Common myeloid progenitor, CD34-positive (primary cell): ENCODE measurements around the gene BMAL1.

Experiments used
- CTCF ChIA-PET: fragments of 350-600 bp; sonication (Branson Sonifier 250); formaldehyde crosslinking; loops from one replicate; lab custom pipeline; 2021; ENCODE audit warnings: antibody characterized with exemption; lab: Charles Lee
- POLR2A ChIA-PET: fragments of 350-600 bp; sonication (Branson Sonifier 250); formaldehyde crosslinking; loops from one replicate; lab custom pipeline; 2021; ENCODE audit warnings: antibody characterized with exemption; lab: Charles Lee
- DNase-seq, 3 donors: peaks; one replicate each; pipeline versions ENCODE4 v3.0.0 to v3.0.0-alpha.2; 2013
- H3K27ac ChIP-seq, 2 experiments: 1 replicate in 1 of 2; 2 replicates in 1 of 2; pipeline ENCODE4 v1.7.0; 2013; ENCODE audit warnings: inconsistent platforms in 2 of 2, low read length in 2 of 2, mild to moderate bottlenecking in 2 of 2, low read depth in 1 of 2, moderate library complexity in 1 of 2; ENCODE audit not compliant: severe bottlenecking in 2 of 2, insufficient read depth in 1 of 2, poor library complexity in 1 of 2
- H3K27me3 ChIP-seq, 5 experiments: replicated peaks in 2 of 5; 1 replicate in 3 of 5; 2 replicates in 2 of 5; pipeline versions ENCODE4 v1.6.1 to v1.7.0; 2013; ENCODE audit warnings: low read length in 4 of 5, mild to moderate bottlenecking in 2 of 5, moderate library complexity in 2 of 5, inconsistent platforms in 1 of 5; ENCODE audit not compliant: insufficient read depth in 5 of 5, control insufficient read depth in 4 of 5
- H3K36me3 ChIP-seq, 4 experiments: 1 replicate in 2 of 4; 2 replicates in 2 of 4; pipeline versions ENCODE4 v1.6.1 to v1.7.0; 2013; ENCODE audit warnings: low read length in 3 of 4, control low read depth in 1 of 4, mild to moderate bottlenecking in 1 of 4; ENCODE audit not compliant: control insufficient read depth in 4 of 4, insufficient read depth in 4 of 4
- H3K4me1 ChIP-seq, 4 experiments: 1 replicate in 3 of 4; 2 replicates in 1 of 4; pipeline versions ENCODE4 v1.6.1 to v1.7.1; 2013; ENCODE audit warnings: low read length in 3 of 4, mild to moderate bottlenecking in 3 of 4, control low read depth in 1 of 4, inconsistent platforms in 1 of 4, moderate library complexity in 1 of 4; ENCODE audit not compliant: control insufficient read depth in 4 of 4, insufficient read depth in 4 of 4; ENCODE audit errors: control extremely low read depth in 1 of 4
- H3K4me3 ChIP-seq, 7 experiments: 1 replicate in 4 of 7; 2 replicates in 3 of 7; pipeline versions ENCODE4 v1.5.1 to v1.7.0; 2013; ENCODE audit warnings: mild to moderate bottlenecking in 7 of 7, low read length in 6 of 7, moderate library complexity in 6 of 7, inconsistent platforms in 2 of 7, low read depth in 2 of 7, control low read depth in 1 of 7; ENCODE audit not compliant: insufficient read depth in 4 of 7, control insufficient read depth in 1 of 7; ENCODE audit errors: extremely low read depth in 1 of 7
- H3K9me3 ChIP-seq, 5 experiments: 1 replicate in 4 of 5; 2 replicates in 1 of 5; pipeline versions ENCODE4 v1.6.1 to v1.7.1; 2013; ENCODE audit warnings: low read length in 4 of 5, mild to moderate bottlenecking in 2 of 5, inconsistent platforms in 1 of 5, low read depth in 1 of 5, moderate library complexity in 1 of 5; ENCODE audit not compliant: control insufficient read depth in 4 of 5, insufficient read depth in 2 of 5; ENCODE audit errors: control extremely low read depth in 1 of 5
- WGBS: methylation state at CpG from one replicate; pipeline ENCODE4 v1.1.5; 2013; ENCODE audit not compliant: insufficient coverage; 5-methylcytosine and 5-hydroxymethylcytosine counted together

Gene BMAL1

GRCh38 chr11:13344818-13345217 is 67.2 kb downstream of the BMAL1 start:
- ChIA-PET CTCF (interaction anchor here (0.6 to 2.7 kb wide), 21 partner anchors 9 to 386 kb away, joined by 3 to 22 read pairs (median 4); no protein-coding TSS in a partner anchor), POLR2A (no interaction called here)
- Histone ChIP-seq H3K36me3 (no peaks in the 10 kb centered on the region), H3K9me3 (no peaks in the 10 kb centered on the region), H3K4me1 (peaks cover 1 to 24% (median 16%) of the 10 kb centered on the region in 4 experiments), H3K4me3 (no peak overlapping the region), H3K27ac (no peak overlapping the region), H3K27me3 (no peaks in the 10 kb centered on the region)
- DNase-seq: peak in 1 of 3 donors; percentile 10
- 100% methylated on average over 1 of the region's 1 CpG for WGBS

GRCh38 chr11:13346470-13346869 is 68.9 kb downstream of the BMAL1 start:
- CTCF ChIA-PET: interaction anchor here (0.6 to 2.6 kb wide), 3 partner anchors 108 to 165 kb away, joined by 3 to 14 read pairs (median 4); no protein-coding TSS in a partner anchor
- no peak overlapping the region for H3K27ac ChIP-seq
- no peaks in the 10 kb centered on the region for H3K36me3 ChIP-seq
- WGBS: 90% methylated on average over 4 of the region's 5 CpGs
- DNase-seq: no peak
- POLR2A ChIA-PET: no interaction called here
- H3K9me3 ChIP-seq: no peaks in the 10 kb centered on the region
- H3K4me3 ChIP-seq: no peak overlapping the region
- H3K4me1 ChIP-seq: peaks cover 1 to 14% (median 12%) of the 10 kb centered on the region in 4 experiments
- H3K27me3 ChIP-seq: no peaks in the 10 kb centered on the region

DNA sequence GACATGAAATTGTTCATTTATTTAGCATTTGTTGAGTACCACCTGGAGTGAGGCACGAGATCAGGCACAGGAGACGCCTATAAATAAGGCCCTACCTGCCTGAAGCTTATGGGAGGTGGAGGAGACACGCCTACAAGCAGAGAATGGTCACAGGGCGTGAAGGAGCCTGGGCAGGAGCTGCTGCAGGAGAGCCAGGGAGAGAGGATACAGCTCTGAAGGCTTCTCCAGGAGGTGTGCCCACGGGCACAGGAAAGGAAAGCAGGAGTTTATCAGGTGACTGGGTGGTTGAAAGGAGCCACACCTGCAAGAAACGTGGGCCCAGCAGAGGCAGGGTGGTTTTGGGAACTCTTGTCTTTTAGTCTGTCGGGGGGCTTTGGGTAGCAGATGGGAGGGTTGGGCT is 70.3 kb downstream of the BMAL1 start:
- no peak overlapping the region for H3K27ac ChIP-seq
- ChIA-PET POLR2A (no interaction called here), CTCF (interaction anchor here (1.6 kb wide), 1 partner anchor 12 kb away, joined by 4 read pairs; no protein-coding TSS in a partner anchor)
- H3K36me3 ChIP-seq: no peaks in the 10 kb centered on the region
- WGBS: 69% methylated on average over 6 of the region's 7 CpGs
- no peak for DNase-seq
- peaks cover 1 to 14% (median 12%) of the 10 kb centered on the region in 4 experiments for H3K4me1 ChIP-seq
- no peaks in the 10 kb centered on the region for H3K9me3 ChIP-seq
- no peaks in the 10 kb centered on the region for H3K27me3 ChIP-seq
- H3K4me3 ChIP-seq: no peak overlapping the region

GRCh38 chr11:13348305-13348704 is 70.7 kb downstream of the BMAL1 start:
- peak in 2 of 3 donors; percentile 26 to 39 for DNase-seq
- Histone ChIP-seq H3K27ac (no peak overlapping the region), H3K4me1 (peaks cover 1 to 14% (median 12%) of the 10 kb centered on the region in 4 experiments), H3K36me3 (no peaks in the 10 kb centered on the region), H3K9me3 (no peaks in the 10 kb centered on the region), H3K27me3 (no peaks in the 10 kb centered on the region), H3K4me3 (no peak overlapping the region)
- WGBS: 15% methylated on average over 3 of the region's 3 CpGs
- CTCF ChIA-PET: interaction anchor here (1.6 kb wide), 1 partner anchor 12 kb away, joined by 4 read pairs; no protein-coding TSS in a partner anchor
- POLR2A ChIA-PET: no interaction called here

DNA sequence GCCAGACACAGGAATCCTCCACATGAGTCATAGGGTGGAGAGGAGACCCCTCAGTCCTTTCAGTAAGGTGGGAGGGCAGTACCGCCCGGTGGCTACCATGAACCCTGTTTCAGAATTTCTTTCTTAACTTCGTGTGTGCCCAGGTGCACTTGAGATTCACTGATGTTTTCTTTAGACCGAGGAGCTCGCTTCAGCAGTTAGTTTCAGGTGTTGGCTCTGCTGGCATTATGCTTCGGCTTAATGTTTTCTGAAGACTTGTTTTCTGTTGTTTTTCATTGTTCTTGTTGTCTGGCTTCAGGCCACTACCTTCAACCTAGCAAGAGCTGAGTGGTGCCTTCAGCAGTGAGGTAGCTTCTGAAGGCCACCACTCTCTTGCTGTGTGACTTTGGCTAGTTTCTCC is 71.5 kb downstream of the BMAL1 start:
- Histone ChIP-seq H3K4me1 (peaks cover 1 to 14% (median 12%) of the 10 kb centered on the region in 4 experiments), H3K36me3 (no peaks in the 10 kb centered on the region), H3K9me3 (no peaks in the 10 kb centered on the region), H3K27me3 (no peaks in the 10 kb centered on the region), H3K4me3 (no peak overlapping the region), H3K27ac (no peak overlapping the region)
- WGBS: 97% methylated on average over 6 of the region's 6 CpGs
- ChIA-PET POLR2A (no interaction called here), CTCF (interaction anchor here (1.0 to 1.1 kb wide), 2 partner anchors 139 to 385 kb away, joined by 3 read pairs; no protein-coding TSS in a partner anchor)
- DNase-seq: no peak

DNA sequence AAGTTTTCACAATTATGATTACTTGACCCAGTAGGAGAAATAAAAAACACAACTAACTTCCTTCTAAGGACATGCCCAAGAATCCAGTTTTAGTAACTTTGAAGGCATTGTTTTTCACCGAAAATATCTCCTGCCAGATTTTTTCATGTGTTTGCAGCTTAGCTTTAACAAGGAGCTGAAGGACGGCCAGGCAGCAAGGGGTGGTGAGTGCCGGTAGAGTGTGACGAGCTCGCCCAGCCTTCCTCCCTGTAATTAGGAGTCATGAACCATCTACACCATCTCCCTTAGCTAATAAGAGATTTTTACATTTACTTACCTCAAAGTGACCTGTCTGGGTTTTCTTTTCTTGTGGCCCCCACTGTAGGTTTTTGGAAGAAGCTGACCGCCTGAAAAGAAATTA is 72.0 kb downstream of the BMAL1 start:
- ChIA-PET CTCF (interaction anchor here (0.6 to 1.6 kb wide), 6 partner anchors 16 to 386 kb away, joined by 3 to 5 read pairs (median 4); no protein-coding TSS in a partner anchor), POLR2A (no interaction called here)
- H3K9me3 ChIP-seq: no peaks in the 10 kb centered on the region
- no peak for DNase-seq
- H3K27ac ChIP-seq: no peak overlapping the region
- no peaks in the 10 kb centered on the region for H3K27me3 ChIP-seq
- 90% methylated on average over 3 of the region's 6 CpGs for WGBS
- no peaks in the 10 kb centered on the region for H3K36me3 ChIP-seq
- H3K4me3 ChIP-seq: no peak overlapping the region
- peaks cover 1 to 14% (median 12%) of the 10 kb centered on the region in 4 experiments for H3K4me1 ChIP-seq

DNA sequence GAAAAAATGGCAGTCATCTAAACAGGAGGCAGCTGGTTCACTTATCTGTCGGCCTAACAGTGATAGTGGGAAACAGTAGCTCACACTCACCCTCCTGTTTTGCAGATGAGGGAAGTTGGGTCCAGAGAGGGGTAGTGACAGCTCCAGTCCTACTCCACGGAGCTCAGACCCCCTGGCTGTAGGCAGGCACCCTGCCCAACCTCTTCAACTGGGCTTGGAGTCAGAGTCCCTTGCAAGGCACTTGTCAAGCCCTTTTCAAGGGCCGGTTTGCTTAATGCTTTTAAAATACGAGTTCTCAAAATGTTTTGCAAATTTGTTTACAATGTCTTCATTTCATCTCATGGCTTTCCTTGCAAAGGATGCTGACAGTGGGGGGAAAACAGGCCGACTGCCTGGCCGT is 75.1 kb downstream of the BMAL1 start:
- DNase-seq: no peak
- Histone ChIP-seq H3K27ac (no peak overlapping the region), H3K36me3 (peaks cover 0 to 6% (median 0%) of the 10 kb centered on the region in 4 experiments), H3K27me3 (no peaks in the 10 kb centered on the region), H3K9me3 (no peaks in the 10 kb centered on the region), H3K4me1 (peaks cover 1 to 14% (median 12%) of the 10 kb centered on the region in 4 experiments), H3K4me3 (no peak overlapping the region)
- ChIA-PET CTCF (interaction anchor here (0.7 to 3.3 kb wide), 8 partner anchors 9 to 90 kb away, joined by 3 to 22 read pairs (median 4); no protein-coding TSS in a partner anchor), POLR2A (no interaction called here)
- WGBS: 86% methylated on average over 4 of the region's 6 CpGs
